Measurements from ENCODE around the gene LARP7. TPM values are rescaled to one million over a fixed set of nuclear protein-coding genes. Genes with fewer than 3 reads are reported as not detected.

The LARP7 gene
- total RNA-seq, 2 experiments from 2014 or later = 49.7 to 55.9 TPM

Small RNAs within 50 kb of the gene (microRNA-seq; reads per million reads assigned to microRNA genes)
- gene MIR302A (not detected), gene MIR302B (not detected), gene MIR302C (not detected), gene MIR302D (not detected), gene MIR367 (not detected)

Other genes starting within 250 kb of the LARP7 start
- gene NEUROG2, start 121.0 kb upstream of the LARP7 start, total RNA-seq = not detected
- gene ZGRF1, start 234 bp upstream of the LARP7 start, total RNA-seq = 10 to 100 TPM; 43.2 to 43.9 TPM

All from activated naive CD8-positive, alpha-beta T cell treated with anti-CD3 and anti-CD28 coated beads, Interleukin-2, amount 10 ng/mL, durations not matched to agents 7 days and 5 days (primary cell).